HG03045 (cell line): Measurements from ENCODE around the gene PLA2G4E.

Experiments
- ATAC-seq: cut with Tn5 transposase; IDR thresholded peaks from one replicate; pipeline ENCODE4 v1.9.1; 2021; ENCODE audit warnings: mild to moderate bottlenecking, moderate library complexity; ENCODE audit not compliant: unreplicated experiment

Gene PLA2G4E, protein sequence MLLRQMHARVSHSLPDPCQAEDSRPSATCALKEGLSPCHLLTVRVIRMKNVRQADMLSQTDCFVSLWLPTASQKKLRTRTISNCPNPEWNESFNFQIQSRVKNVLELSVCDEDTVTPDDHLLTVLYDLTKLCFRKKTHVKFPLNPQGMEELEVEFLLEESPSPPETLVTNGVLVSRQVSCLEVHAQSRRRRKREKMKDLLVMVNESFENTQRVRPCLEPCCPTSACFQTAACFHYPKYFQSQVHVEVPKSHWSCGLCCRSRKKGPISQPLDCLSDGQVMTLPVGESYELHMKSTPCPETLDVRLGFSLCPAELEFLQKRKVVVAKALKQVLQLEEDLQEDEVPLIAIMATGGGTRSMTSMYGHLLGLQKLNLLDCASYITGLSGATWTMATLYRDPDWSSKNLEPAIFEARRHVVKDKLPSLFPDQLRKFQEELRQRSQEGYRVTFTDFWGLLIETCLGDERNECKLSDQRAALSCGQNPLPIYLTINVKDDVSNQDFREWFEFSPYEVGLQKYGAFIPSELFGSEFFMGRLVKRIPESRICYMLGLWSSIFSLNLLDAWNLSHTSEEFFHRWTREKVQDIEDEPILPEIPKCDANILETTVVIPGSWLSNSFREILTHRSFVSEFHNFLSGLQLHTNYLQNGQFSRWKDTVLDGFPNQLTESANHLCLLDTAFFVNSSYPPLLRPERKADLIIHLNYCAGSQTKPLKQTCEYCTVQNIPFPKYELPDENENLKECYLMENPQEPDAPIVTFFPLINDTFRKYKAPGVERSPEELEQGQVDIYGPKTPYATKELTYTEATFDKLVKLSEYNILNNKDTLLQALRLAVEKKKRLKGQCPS

DNA sequence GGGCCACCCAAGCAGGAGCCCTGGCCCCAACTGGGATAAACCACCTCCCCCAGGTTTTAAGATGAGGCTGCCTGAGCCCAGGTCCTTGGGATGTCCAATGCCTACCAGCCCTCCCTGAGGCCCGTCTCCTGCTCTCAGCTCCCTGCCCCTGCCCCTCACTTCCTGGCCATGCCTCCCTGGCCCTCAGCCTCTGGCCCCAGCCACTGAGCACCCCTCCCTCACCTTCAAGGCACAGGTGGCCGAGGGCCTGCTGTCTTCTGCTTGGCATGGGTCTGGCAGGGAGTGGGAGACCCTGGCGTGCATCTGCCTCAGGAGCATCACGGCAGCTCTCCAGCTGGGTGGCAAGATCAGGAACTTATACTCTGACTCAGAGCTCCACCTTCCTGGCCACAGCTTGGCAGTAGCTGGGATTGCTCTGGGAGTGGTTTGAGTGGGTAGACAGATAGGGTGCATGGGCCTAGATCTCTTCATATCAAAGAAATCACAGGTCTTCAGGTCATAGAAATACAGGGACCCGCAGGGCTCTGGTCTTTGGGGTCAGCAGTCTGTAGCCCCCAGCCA, at the start of gene PLA2G4E:
PLA2G4E (minus strand) TSS at position 330 of the 561 bp plus-strand sequence; CDS start at position 318, 12 bp downstream.
- ATAC-seq, result no peak

DNA sequence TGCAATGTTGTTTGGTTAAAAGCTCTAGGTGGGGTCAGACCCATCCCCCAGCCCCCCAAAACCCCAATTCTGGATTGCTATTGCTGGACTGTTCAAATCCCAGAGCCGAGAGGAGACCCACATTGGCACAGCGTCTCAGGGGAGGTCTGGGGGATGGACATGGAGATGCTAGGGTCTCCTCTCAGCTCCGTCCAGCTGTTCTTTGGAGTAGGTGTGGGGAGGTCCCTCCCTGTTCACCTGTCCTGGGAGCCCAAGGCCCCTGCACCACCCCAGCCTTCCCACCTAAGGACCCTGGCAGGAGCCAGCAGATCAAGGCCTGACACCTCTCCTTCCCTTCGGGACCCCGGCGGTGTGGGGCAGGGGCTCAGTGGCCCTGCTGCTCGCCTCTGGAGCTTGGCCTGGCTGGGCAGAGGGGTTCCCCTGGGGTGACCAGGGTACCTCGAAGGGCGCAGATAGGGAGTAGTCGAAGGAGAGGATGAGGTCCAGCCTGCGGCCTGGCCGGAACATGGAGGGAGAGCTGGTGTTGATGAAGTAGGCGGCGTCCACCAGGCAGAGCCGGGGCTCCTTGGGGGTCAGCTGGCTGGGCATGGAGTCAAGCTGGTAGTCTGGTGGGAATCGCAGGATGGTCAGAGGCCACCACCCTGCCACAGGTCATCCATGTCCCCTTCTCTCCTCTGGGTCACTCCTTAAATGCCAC, 49.6 kb upstream of the PLA2G4E start:
- ATAC-seq, result no peak

DNA sequence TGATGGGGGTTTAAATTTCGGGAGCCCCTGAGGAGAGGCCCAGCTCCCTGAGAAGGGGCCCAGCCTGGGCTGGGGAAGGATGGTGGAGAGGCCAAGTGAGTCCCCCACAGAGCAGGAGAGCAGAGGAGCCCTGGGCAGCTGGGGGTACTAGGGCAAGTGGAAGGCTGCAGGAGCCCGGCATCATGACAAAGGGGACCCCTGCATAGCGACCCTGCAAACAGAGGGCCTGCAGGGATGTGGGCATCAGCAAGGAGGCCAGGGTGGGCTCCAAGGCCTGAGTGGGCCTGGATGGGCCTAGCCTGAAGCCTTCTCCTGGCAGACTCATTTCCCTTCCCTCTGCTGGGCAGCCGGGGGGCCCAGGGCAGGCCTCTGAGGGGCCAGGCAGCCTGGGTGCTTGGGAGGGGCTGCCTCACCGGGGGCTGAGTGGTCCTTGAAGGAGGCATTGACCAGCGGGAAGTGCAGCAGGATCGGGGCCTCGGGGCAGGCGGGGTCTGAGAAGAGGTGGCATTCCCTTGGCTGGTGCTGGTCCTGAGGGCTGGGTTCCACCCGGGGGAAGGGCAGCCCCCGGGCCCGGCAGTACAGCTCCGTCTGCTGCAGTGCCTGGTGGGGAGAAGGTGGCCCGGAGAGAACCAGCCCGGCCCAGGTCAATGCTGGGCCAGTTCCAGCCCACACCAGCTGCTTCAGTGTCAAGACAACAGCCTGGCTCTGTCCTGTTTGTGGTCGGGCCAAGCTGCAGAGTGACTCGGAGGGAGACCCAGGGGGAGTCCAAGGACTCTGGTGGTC, 48.8 kb upstream of the PLA2G4E start:
- no peak for ATAC-seq

DNA sequence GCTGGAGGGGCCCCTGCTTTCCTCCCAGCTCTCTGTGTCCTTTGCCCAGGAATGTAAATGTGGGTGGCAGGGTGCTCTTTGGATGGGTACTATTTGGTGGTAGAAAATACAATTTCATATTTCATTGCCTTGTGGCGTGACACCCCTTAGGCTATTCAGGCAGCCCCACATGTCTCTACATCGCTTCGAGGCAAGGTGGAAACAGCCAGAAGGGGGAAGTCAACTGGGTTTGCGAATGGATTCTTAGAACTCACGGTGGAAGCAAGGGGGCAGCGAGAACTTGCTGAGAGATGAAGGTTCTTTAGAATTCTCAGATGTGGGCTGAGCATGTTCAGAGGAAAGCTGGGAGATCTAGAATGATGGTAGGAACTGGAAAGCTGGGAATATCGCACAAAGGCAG, 48.2 kb upstream of the PLA2G4E start:
- no peak for ATAC-seq

DNA sequence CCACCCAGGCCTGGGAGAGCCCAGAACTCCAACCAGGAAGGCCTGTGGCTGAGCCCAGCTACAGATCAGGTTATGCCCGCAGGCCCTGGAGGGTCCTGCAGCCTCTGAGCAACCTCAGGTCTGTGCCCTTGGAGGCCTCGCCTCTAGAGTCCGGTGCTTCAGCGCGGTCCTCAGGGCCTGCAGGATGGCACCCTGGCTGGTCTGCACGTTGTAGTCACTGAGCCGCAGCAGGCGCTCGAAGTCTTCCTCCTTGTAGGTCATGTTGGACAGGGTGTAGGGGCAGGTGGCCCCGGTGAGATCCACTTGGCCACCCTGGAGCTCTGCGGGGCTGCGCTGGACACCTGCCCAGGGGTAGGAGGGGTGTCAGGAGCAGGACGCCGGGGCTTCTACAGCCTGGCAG, 47.8 kb upstream of the PLA2G4E start:
- ATAC-seq, result no peak

DNA sequence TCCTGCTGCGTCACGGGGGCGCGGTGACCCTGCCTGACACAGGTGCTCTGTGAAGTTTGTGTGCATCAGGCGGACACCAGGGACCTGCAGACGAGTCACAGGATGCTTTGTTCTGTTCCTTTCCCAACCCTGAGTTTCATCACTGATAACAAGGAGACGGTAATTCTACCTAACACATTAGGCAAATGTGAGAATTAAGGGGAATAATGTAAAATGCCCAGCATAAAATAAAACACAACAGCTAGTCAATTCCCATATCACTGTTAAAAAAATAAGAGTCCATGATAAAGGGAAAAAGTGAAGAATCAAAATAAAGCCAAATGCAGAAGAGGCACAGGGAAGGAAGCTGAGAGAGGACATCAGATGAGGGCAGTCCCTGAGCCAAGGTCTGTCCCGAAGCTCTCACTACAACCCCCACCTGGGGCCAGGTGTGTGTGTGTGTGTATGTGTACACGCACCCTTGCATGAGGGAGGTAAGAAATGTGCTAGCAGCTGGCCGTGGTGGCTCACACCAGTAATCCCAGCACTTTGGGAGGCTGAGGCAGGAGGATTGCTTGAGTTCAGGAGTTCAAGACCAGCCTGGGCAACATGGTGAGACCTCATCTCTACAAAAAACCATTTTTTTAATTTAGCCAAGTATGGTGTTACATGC, 46.0 kb upstream of the PLA2G4E start:
- ATAC-seq, result no peak

DNA sequence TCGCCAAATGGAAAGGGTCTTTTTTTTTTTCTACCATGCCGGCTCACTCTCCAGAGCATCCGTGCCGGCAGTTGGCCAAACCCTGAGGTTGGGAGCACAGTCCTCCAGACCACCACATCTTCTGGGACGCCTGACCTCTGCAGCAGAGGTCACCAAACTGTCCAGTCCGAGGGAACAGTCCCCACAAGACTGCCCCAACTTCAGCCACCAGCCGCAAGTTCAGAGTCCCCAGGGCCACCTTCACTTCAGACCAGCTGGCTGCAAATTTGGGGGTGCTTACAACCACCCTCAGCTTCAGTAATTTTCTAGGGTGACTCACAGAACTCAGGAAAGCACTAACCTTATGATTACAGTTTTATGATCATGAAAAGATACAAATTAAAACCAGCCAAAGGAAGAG, 44.6 kb upstream of the PLA2G4E start:
- no peak for ATAC-seq

DNA sequence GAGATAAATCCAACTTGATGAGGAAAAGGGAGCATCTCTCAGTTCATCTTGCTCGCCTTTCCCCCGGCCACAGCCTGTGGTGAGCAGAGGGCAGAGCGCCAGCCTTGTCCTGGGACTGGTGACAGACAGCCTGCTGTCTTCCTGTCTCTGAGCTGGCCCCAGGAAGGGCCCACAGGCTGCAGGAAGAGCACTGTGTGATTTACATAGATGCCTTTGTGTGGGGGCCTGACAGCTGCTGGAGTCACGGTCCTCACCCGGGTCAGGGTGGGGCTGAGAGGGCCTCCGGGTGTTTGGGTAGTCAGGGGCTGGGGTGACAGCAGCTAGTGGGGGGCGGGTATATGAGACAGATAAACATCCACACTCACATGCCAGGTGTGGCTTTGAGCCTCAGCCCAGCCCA, 44.2 kb upstream of the PLA2G4E start:
- no peak for ATAC-seq

DNA sequence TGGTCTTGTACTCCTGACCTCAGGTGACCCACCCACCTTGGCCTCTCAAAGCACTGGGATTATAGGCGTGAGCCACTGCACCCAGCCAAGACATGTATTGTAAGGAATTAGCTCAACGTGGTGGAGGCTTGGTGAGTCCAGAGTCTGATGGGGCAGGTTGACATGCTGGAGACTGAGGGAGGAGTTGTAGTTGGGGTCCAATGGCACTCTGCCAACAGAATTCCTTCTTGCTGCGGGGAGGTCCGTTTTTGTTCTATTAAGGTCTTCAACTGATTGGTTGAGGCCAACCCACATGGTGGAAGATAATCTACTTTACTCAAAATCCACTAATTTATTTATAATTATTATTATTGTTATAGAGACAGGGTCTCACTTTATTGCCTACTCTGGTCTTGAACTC, 43.4 kb upstream of the PLA2G4E start:
- ATAC-seq, result no peak

DNA sequence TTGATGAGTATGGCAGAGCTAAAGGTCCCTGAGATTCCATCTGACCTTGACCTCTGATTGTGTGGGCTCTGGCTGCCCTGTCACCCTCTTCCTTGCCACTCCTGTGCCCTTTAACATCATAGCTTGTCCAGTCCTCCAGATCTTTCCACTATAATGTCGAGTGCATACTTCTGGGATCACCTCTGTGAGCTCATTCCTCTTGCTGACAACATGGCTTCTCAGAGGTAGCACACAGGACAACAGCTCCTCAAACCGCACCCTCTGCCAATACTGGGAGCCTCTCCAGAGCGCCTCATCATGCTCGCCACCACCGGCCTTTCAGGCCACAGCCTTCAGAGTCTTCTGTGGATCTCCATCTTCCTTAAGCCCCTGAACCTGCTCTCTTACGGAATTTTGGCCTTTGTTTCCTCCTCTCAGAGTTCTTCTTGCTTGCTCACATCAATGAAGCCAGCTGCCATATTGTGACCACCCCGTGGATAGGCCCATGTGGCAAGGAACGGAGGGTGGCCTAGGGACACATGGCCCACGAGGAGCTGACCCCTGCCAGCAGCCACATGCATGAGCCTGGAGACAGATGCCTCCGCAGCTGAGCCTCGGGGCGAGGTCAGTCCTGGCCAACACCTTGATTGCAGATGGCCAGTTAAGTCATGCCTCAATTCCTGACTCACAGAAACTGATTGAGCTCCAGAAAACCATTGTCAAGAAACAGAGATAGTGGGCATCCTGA, 42.4 kb upstream of the PLA2G4E start:
- no peak for ATAC-seq

DNA sequence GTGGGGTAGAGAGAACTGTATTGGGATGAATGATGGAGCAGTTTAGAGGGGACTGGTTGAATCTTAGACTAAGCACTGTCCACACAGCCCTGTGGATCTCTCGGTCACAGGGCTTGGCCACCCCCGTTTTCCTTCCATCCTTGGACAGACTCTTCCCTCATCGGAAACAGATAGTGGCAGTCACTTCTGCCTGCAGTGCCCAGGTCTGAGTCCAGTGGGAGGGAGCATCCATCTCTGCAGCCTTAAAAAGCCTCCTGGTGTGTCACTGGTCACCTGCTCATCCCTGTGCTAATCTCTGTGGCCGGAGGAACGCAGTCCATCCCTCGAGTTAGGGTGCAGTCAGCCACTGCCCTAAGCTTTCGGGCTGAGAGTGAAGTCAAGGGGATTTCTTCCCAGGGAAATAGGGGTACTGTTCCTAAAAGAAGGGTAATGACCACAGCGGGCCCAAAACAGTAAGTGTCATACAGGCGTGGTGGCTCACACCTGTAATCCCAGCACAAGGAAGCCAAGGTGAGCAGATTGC, 41.5 kb upstream of the PLA2G4E start:
- no peak for ATAC-seq

DNA sequence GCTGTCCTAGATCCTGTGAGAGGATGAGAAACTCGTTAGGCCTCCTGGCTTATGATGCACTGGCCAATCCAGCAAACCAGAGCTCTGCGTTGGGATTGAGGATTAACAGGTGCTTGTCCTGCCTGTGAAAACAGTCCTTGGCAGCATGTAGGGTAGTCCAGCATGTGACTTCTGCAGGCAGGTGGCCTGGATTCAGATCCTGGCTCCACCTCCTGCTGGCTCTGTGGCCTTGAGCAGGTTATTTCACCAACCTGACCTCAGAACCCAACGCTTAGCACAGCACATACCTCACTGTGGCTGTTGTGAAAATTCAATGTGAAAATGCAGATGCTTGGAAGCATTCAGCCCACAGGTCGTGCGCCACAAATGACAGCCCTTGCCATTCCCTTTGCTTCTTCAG, 40.0 kb upstream of the PLA2G4E start:
- no peak for ATAC-seq

DNA sequence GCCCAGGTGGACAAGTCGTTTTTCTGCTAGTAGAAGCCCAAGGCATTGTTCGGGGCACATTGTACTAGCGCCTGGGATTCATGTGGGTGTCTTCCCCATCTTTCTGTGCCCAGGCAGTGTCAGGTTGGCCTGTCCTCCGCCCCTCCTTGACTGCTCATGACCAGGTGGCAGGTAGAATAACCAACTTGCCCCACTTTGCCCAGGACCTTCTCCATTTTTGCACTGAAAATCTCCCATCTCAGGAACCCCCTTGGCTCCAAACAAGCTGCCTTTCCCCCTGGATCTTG, 39.6 kb upstream of the PLA2G4E start:
- no peak for ATAC-seq

DNA sequence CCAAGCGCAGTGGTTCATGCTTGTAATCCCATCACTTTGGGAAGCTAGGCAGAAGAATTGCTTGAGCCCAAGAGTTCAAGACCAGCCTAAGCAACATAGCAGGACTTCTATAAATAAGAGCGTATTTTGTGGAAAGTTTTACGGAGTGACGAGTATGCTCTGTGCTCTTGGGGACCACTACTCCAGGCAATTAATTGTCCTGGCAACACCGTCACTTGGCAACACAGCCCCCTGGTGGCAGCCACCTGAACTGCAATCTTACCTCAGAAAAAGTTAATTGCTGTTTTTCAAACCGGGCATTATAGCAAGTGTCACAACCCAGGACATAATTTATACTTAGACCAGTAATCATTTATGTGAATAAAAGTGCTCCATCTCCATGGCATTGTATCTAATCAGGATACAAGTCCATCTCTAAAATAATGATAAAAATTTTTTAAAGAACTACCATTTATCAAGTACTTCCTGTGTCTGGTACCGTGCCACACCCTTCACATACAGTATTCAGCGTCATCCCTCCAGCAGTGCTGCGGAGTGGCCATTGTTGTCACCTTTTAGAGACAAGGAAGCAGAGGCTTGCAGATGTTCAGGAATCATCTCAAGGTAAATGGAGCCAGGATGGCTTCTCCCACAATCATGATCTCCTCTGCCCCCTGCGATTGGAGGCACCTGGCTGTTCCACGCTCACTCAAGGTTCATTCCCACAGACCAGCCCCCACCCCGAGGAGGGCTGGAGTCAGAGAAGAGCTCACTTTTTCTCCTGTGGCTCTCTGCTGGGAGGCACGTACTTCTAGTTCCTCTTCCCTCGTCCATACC, 39.0 kb upstream of the PLA2G4E start:
- ATAC-seq, result no peak

DNA sequence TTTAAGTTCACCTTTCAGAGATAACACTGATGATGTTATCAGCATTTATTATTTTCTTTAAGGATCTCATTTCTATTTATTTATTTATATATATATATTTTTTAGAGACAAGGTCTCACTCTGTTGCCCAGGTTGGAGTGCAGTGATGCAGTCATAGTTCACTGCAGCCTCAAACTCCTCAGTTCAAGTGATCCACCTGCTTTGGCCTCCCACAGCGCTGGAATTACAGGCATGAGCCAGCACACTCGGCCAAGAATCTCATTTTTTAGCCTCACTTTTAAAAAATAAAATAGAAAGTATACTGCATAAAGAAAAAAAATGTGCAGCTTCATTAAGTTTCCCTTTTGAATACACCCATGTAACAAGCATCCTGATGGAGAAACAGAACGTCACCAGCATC, 37.9 kb upstream of the PLA2G4E start:
- no peak for ATAC-seq

DNA sequence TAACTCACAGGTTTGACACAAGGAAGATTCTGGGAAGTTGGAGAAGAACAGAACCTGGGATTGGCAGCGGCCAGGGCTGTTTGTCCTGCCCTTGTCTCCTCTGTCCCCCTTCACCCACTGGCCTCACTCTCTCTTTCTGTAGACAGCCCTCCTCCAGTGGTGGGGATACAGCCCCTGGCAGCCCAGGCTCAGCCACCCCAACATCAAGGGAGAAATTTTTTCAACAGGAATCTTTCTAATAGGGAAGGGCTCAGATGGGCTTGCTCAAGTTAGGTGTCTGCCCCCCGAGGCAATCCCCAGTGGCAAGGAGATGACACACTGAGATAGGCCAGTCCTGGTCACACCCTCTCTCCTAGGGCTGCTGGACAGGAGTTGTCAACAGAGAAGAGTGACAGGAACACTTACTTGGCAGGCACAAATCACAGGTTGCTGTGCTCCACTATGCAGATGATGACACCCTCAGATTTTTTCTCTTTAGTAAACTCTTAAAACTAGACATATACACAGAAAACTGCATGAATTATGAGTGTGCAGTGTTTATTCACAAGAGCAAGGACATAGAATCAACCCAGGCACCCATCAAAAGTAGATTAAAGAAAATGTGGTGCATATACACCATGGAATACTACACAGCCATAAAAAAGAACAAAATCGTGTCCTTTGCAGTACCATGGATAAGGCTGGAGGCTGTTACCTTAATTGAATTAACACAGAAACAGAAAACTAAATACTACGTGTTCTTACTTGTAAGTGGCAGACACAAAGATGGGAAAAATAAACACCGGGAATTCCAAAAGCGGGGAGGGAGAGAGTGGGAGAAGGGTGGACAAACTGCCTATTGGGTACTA, 37.2 kb upstream of the PLA2G4E start:
- ATAC-seq, result no peak

DNA sequence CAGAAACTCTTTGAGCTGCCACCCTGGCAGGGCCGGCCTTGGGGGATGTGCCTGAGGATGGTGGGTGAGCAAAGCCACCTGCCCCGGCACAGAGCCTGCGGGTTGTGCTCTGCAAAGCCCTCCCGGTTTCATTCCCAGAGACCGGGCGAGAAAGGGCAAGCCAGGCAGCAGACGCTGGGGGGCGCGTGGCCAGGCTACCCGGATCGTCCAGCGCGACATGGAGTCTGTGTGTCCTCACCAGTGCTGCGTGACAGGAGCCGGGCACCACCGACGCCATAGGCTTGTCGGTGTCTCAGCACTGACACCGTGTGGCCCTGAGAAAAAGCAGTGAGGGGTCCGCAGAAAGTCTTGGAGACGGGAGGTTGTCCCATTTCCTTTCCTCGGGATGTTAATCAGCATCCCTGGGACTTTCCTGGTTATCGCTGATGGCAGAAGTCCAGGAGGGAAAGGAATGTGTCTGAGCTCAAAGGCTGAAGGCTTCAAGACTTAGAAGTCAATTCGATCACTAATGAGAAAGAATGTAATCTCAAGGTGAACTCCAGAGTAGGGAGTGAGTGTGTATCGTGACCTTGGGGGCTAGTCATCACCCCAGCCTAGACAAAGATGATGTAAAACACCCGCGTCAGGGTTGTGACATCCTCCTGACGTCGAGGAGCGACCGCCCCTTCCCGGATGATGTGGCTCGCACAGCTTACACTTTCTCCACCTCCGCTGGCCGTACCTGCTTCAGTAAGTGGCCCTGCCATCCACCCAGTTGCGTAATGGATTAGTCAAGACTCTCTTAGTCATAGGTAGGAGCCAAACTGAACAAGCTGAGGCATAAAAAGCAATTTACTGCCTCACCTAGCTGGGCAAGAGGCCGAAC, 36.3 kb upstream of the PLA2G4E start:
- ATAC-seq, result no peak
